HepG2 (cell line): Measurements from ENCODE around the gene DHX34. TPM values are rescaled to one million over a fixed set of nuclear protein-coding genes. Genes with fewer than 3 reads are reported as not detected.

Source experiments
- ATAC-seq: fragments of 200-7000 bp; cut with Tn5 transposase; 3 replicates; pipeline ENCODE4 v1.9.1; 2020; ENCODE audit warnings: mild to moderate bottlenecking, moderate library complexity
- BruUV-seq: library from RNA; stranded (reverse); fragments of 400-500 nt; replicated peaks from 2 replicates; lab custom pipeline; 2021; lab: Mats Ljungman, UMichigan
- CTCF ChIA-PET: fragments of 300-600 bp; formaldehyde crosslinking; extraction: SDS; loops from one replicate; lab custom pipeline; 2021; ENCODE audit warnings: low total read pairs, inconsistent platforms, low intra/inter-chr PET ratio; lab: Yijun Ruan, JAX
- POLR2A ChIA-PET: fragments of 350-600 bp; sonication (Branson Sonifier 250); formaldehyde crosslinking; loops from one replicate; lab custom pipeline; 2020; ENCODE audit warnings: antibody characterized with exemption, inconsistent platforms; lab: Yijun Ruan, JAX
- DNase-seq: peaks from one replicate; pipeline ENCODE4 v3.0.0-alpha.2; 2015; ENCODE audit warnings: low spot score
- FAIRE-seq: peaks from 3 replicates; lab custom pipeline; 2011; peaks lifted over from hg19 to GRCh38; lab: Jason Lieb, UNC
- H2AFZ ChIP-seq: one replicate; pipeline ENCODE4 v1.6.1; 2011; ENCODE audit warnings: low read length, inconsistent platforms
- H3K27ac ChIP-seq: fragments of 300-600 bp; 3 replicates; pipeline ENCODE4 v1.8.0; 2011; ENCODE audit warnings: mixed run types, mild to moderate bottlenecking, mixed read lengths, low read length, inconsistent platforms; ENCODE audit not compliant: insufficient read depth; ENCODE audit errors: extremely low read length
- H3K27me3 ChIP-seq, 2 experiments: fragments of 200-600 bp in 1 of 2; 2 replicates in 1 of 2; 3 replicates in 1 of 2; pipeline versions ENCODE4 v1.6.0 to v1.8.0; 2011; ENCODE audit warnings: low read length in 2 of 2, mild to moderate bottlenecking in 2 of 2, moderate library complexity in 2 of 2, inconsistent platforms in 1 of 2; ENCODE audit not compliant: insufficient read depth in 2 of 2, control insufficient read depth in 1 of 2
- H3K36me3 ChIP-seq, 2 experiments: fragments of 200-600 bp in 1 of 2; replicated peaks in 1 of 2; 2 replicates in 1 of 2; 3 replicates in 1 of 2; pipeline versions ENCODE4 v1.5.1 to v1.8.0; 2011; ENCODE audit warnings: low read length in 2 of 2, inconsistent platforms in 1 of 2; ENCODE audit not compliant: insufficient read depth in 2 of 2, control insufficient read depth in 1 of 2
- H3K4me1 ChIP-seq: 2 replicates; pipeline ENCODE4 v1.5.1; 2012; ENCODE audit warnings: low read length, inconsistent platforms; ENCODE audit not compliant: insufficient read depth
- H3K4me2 ChIP-seq: 2 replicates; pipeline ENCODE4 v1.6.0; 2011; ENCODE audit warnings: low read depth, low read length, inconsistent platforms
- H3K4me3 ChIP-seq, 3 experiments: fragments of 200-600 bp in 1 of 3; sonication (generic), shearing (Covaris generic) in 1 of 3; replicated peaks in 1 of 3; 2 replicates each; pipeline ENCODE4 v1.5.1; 2011 to 2016; ENCODE audit warnings: low read length in 3 of 3, inconsistent platforms in 2 of 3, low read depth in 2 of 3, mild to moderate bottlenecking in 2 of 3, control low read depth in 1 of 3, mixed read lengths in 1 of 3; ENCODE audit not compliant: insufficient read depth in 1 of 3
- H3K79me2 ChIP-seq: one replicate; pipeline ENCODE4 v1.6.1; 2011; ENCODE audit warnings: low read length, inconsistent platforms; ENCODE audit not compliant: insufficient read depth
- H3K9ac ChIP-seq: 2 replicates; pipeline ENCODE4 v1.6.0; 2011; ENCODE audit warnings: mild to moderate bottlenecking, low read depth, low read length, inconsistent platforms; ENCODE audit not compliant: insufficient read depth
- H3K9me3 ChIP-seq: 2 replicates; pipeline ENCODE4 v1.5.1; 2012; ENCODE audit warnings: mild to moderate bottlenecking, low read length
- H4K20me1 ChIP-seq: 2 replicates; pipeline ENCODE4 v1.6.0; 2011; ENCODE audit warnings: inconsistent platforms, mild to moderate bottlenecking, low read length, moderate library complexity; ENCODE audit not compliant: insufficient read depth
- PHF21A ChIP-seq: sonication (generic); formaldehyde crosslinking; IDR thresholded peaks from 2 replicates; pipeline ENCODE4 v1.5.0; 2020; ENCODE audit warnings: mild to moderate bottlenecking, missing genetic modification reagents
- SCMH1 ChIP-seq: sonication (generic); formaldehyde crosslinking; IDR thresholded peaks from 2 replicates; pipeline ENCODE4 v1.9.0; 2021; ENCODE audit warnings: missing genetic modification reagents, mild to moderate bottlenecking, borderline replicate concordance
- YEATS4 ChIP-seq: sonication (generic); formaldehyde crosslinking; IDR thresholded peaks from 2 replicates; pipeline ENCODE4 v1.4.0; 2020; ENCODE audit warnings: missing genetic modification reagents, borderline replicate concordance
- ZNF773 ChIP-seq: sonication (generic); formaldehyde crosslinking; IDR thresholded peaks from 2 replicates; pipeline ENCODE4 v1.4.0; 2020; ENCODE audit warnings: missing genetic modification reagents, borderline replicate concordance
- WGBS: methylation state at CpG from one replicate; pipeline ENCODE4 v1.1.6; 2017; ENCODE audit warnings: low lambda C conversion rate; 5-methylcytosine and 5-hydroxymethylcytosine counted together
- in situ Hi-C: cut with HindIII; loops from 2 replicates; pipeline ENCODE4 v1.10.0; 2017; ENCODE audit warnings: low pct_unique_long_range_greater_than_20kb; ENCODE audit not compliant: extremely low pct_ligation_motif_present
- intact Hi-C: fragments of 100-400 bp; cut with micrococcal nuclease; formaldehyde crosslinking; loops from one replicate; pipeline ENCODE4 v1.10.0; 2022; ENCODE audit not compliant: unreplicated experiment
- polyA plus RNA-seq, 8 experiments: library from polyadenylated mRNA; depleted of rRNA in 3 of 8; stranded (reverse) in 7 of 8; unstranded in 1 of 8; fragments of >200 nt; fragmentation: Illumina TruSeq in 4 of 8; extraction: Trizol in 4 of 8; gene quantifications; 2 replicates each; pipeline versions ENCODE4 v1.2.1 to v1.2.3, GENCODE V29; 2011 to 2016; ENCODE audit warnings: low read depth in 4 of 8, missing spikeins in 1 of 8, mixed read lengths in 1 of 8; ENCODE audit not compliant: insufficient read depth in 1 of 8
- total RNA-seq, 5 experiments: library from RNA; depleted of rRNA; stranded (reverse); fragments of >200 nt; fragmentation: Illumina TruSeq; extraction: Trizol; gene quantifications; 2 replicates each; pipeline ENCODE4 v1.2.3, GENCODE V29; 2016; ENCODE audit warnings: low read depth in 1 of 5

DHX34 gene
- total and polyA plus RNA-seq, 2 of the 13 experiments (the other 11 are each of a cell fraction or from before 2014, with no cell fraction given): 9.2 to 12.0 TPM

- POLR2A ChIA-PET: no interaction called here
- no peak overlapping the region for H3K27ac ChIP-seq
- H3K4me2 ChIP-seq: no peak overlapping the region
- H3K27me3 ChIP-seq: 0 out of 5 replicates have a peak, but pooled peaks cover 0 to 1% of the 10 kb centered on the region in 2 experiments
- 84% methylated on average over 10 of the region's 10 CpGs for WGBS
- no peak for ATAC-seq
- H2AFZ ChIP-seq: no peak overlapping the region
- BruUV-seq: no TSS peak
- peaks cover 17% of the 10 kb centered on the region for H3K4me1 ChIP-seq
- H3K4me3 ChIP-seq: no peak overlapping the region
- no peak for FAIRE-seq
- no peaks in the 10 kb centered on the region for H3K36me3 ChIP-seq
- in situ Hi-C loops: no loop called here
- no peak for TF ChIP-seq YEATS4
- H3K9me3 ChIP-seq: no peaks in the 10 kb centered on the region
- H3K9ac ChIP-seq: no peak overlapping the region
- DNase-seq: no peak
- intact Hi-C loops: no loop called here
- H4K20me1 ChIP-seq: no peaks in the 10 kb centered on the region
- H3K79me2 ChIP-seq: no peaks in the 10 kb centered on the region
- CTCF ChIA-PET: no interaction called here
Observed at GRCh38 chr19:47302249-47302648, 46.9 kb upstream of the DHX34 start.

- Histone ChIP-seq H3K36me3 (no peaks in the 10 kb centered on the region), H3K9ac (no peak overlapping the region), H3K4me3 (no peak overlapping the region), H3K4me2 (no peak overlapping the region), H3K27me3 (0 out of 5 replicates have a peak, but pooled peaks cover 0 to 1% of the 10 kb centered on the region in 2 experiments), H4K20me1 (no peaks in the 10 kb centered on the region), H3K79me2 (no peaks in the 10 kb centered on the region), H3K27ac (no peak overlapping the region), H2AFZ (no peak overlapping the region), H3K9me3 (no peaks in the 10 kb centered on the region), H3K4me1 (peaks cover 17% of the 10 kb centered on the region)
- no peak for ATAC-seq
- ChIA-PET CTCF (no interaction called here), POLR2A (no interaction called here)
- TF ChIP-seq PHF21A (no peak), ZNF773 (no peak), SCMH1 (CRISPR knock-in tag) (no peak)
- no peak for FAIRE-seq
- no TSS peak for BruUV-seq
- no peak for DNase-seq
- in situ Hi-C loops (no loop called here), intact Hi-C loops (loop anchor here (2.0 kb wide), 1 partner anchor 49 kb away; no protein-coding TSS in a partner anchor)
- WGBS: 59% methylated on average over 6 of the region's 6 CpGs
Observed at GRCh38 chr19:47303966-47304365, 45.1 kb upstream of the DHX34 start.
